ENCODE data around the gene STON2. TPM values are rescaled to one million over a fixed set of nuclear protein-coding genes. Genes with fewer than 3 reads are reported as not detected.

The STON2 gene
- total and polyA plus RNA-seq, 2 donors from 2014 or later: 14.8 to 86.6 TPM

DNA sequence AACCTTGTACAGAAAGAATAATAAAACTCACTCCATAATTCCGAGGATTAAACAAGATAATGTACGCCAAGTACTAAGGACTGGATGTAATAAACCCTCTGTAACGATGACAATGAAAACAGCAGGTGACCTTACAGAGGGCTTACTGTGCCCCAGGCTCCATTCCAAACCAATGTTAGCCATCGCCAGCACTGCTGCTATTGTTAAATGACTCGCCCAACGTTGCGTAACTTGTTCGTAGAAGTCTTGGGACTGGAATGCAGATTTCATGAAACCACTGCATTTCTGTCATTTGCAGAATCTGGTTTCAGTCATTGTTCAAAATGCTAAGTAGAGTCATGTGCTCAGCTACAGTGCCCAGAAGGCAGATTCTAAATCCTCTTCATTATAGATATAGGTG is 728 bp upstream of the STON2 start:
- intact Hi-C loops (cut with DNase I): no loop called here
- Histone ChIP-seq H3K27me3 (ENCODE audit: control insufficient read depth, insufficient read depth, low read length) (no peaks in the 10 kb centered on the region), H3K9ac (ENCODE audit: low read length in 3 of 3) (no peak overlapping the region), H3K36me3 (ENCODE audit: control insufficient read depth in 2 of 3, insufficient read depth in 3 of 3, low read length in 3 of 3) (peaks cover under 1 to 10% (median 2%) of the 10 kb centered on the region in 3 donors), H3K4me3 (ENCODE audit: low read length in 3 of 3) (no peak overlapping the region), H3K27ac (ENCODE audit: low read depth in 2 of 2, low read length in 2 of 2) (peak overlapping the region in 1 of 2 donors; percentile 39), H3K9me3 (ENCODE audit: control insufficient read depth in 2 of 3, insufficient read depth in 1 of 3, low read length in 3 of 3) (no peaks in the 10 kb centered on the region), H3K4me1 (ENCODE audit: control insufficient read depth in 2 of 3, insufficient read depth in 2 of 3, low read depth in 1 of 3, low read length in 3 of 3) (peaks cover 0 to 18% (median 13%) of the 10 kb centered on the region in 3 donors)
- peak in 1 of 5 donors; percentile 33 for DNase-seq
- FAIRE-seq: no peak
- TF ChIP-seq, protein P1, sequence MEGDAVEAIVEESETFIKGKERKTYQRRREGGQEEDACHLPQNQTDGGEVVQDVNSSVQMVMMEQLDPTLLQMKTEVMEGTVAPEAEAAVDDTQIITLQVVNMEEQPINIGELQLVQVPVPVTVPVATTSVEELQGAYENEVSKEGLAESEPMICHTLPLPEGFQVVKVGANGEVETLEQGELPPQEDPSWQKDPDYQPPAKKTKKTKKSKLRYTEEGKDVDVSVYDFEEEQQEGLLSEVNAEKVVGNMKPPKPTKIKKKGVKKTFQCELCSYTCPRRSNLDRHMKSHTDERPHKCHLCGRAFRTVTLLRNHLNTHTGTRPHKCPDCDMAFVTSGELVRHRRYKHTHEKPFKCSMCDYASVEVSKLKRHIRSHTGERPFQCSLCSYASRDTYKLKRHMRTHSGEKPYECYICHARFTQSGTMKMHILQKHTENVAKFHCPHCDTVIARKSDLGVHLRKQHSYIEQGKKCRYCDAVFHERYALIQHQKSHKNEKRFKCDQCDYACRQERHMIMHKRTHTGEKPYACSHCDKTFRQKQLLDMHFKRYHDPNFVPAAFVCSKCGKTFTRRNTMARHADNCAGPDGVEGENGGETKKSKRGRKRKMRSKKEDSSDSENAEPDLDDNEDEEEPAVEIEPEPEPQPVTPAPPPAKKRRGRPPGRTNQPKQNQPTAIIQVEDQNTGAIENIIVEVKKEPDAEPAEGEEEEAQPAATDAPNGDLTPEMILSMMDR (IDR thresholded peaks at IDR 0.05; ENCODE audit: borderline replicate concordance, extremely low read depth, insufficient read depth): no peak

DNA sequence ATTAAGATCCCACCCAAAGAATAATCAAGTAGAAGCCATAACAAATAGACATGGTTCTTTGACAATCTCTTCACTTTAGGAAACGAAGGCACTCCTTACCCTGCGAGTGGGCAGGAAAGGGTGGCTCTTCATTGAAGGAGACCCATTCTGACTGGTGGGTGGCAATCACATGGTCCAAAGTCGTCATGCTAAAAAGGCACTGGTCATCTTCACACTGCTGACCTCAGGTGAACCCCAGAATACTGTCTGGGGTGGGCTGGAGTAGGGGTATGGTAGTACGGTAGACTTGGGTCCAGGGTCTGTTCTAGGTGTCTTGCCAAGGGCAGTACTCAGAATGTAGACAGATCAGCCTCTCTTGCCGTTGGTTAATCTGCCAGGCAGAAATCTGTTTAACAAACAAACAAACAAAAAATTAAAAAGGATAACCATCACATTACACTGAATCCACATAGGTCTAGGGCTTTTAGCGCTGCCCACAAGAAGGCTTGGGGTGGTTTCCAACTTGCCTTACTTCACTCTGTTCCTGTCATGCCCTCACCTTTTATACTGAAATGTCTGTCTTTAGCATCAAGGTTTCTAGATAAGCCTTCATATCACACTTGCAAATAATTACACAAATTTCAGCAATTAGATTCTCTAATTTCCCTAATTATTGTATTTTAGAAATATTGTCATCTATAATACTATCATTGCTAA is 1.8 kb downstream of the STON2 start:
- Histone ChIP-seq H3K9me3 (ENCODE audit: control insufficient read depth in 2 of 3, insufficient read depth in 1 of 3, low read length in 3 of 3) (no peaks in the 10 kb centered on the region), H3K27me3 (ENCODE audit: control insufficient read depth, insufficient read depth, low read length) (no peaks in the 10 kb centered on the region), H3K27ac (ENCODE audit: low read depth in 2 of 2, low read length in 2 of 2) (no peak overlapping the region), H3K9ac (ENCODE audit: low read length in 3 of 3) (no peak overlapping the region), H3K4me1 (ENCODE audit: control insufficient read depth in 2 of 3, insufficient read depth in 2 of 3, low read depth in 1 of 3, low read length in 3 of 3) (peaks cover 0 to 18% (median 16%) of the 10 kb centered on the region in 3 donors), H3K4me3 (ENCODE audit: low read length in 3 of 3) (no peak overlapping the region), H3K36me3 (ENCODE audit: control insufficient read depth in 2 of 3, insufficient read depth in 3 of 3, low read length in 3 of 3) (peaks cover 2 to 19% (median 10%) of the 10 kb centered on the region in 3 donors)
- DNase-seq (no peak), FAIRE-seq (no peak)
- intact Hi-C loops (cut with DNase I): no loop called here
- TF ChIP-seq, protein P1 (IDR thresholded peaks at IDR 0.05; ENCODE audit: borderline replicate concordance, extremely low read depth, insufficient read depth): no peak

DNA sequence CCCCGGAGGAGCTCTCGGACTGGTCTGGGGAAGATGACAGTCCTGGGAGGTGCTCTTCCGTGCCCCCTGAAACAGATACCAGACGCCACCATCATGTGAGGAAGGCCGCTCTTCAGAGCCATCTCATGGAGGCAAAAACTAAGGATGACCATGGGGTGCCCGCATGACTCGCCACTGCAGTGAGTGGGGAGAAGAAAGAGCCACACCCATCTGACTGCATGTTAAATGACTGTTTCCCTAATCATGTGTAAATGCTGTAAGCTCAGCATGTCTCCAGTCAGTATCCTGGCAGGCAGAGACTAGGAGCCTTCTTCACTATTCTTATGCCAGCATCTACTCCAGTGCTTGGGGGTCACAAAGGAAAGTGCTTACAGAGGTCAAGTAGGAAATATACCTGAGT is 4.0 kb downstream of the STON2 start:
- no peak overlapping the region for H3K27ac ChIP-seq (ENCODE audit: low read depth in 2 of 2, low read length in 2 of 2)
- H3K9ac ChIP-seq (ENCODE audit: low read length in 3 of 3): no peak overlapping the region
- intact Hi-C loops (cut with DNase I): no loop called here
- H3K9me3 ChIP-seq (ENCODE audit: control insufficient read depth in 2 of 3, insufficient read depth in 1 of 3, low read length in 3 of 3): no peaks in the 10 kb centered on the region
- peaks cover 0 to 15% (median 14%) of the 10 kb centered on the region in 3 donors for H3K4me1 ChIP-seq (ENCODE audit: control insufficient read depth in 2 of 3, insufficient read depth in 2 of 3, low read depth in 1 of 3, low read length in 3 of 3)
- FAIRE-seq (no peak), DNase-seq (no peak)
- TF ChIP-seq, protein P1 (IDR thresholded peaks at IDR 0.05; ENCODE audit: borderline replicate concordance, extremely low read depth, insufficient read depth): no peak
- no peaks in the 10 kb centered on the region for H3K27me3 ChIP-seq (ENCODE audit: control insufficient read depth, insufficient read depth, low read length)
- no peak overlapping the region for H3K4me3 ChIP-seq (ENCODE audit: low read length in 3 of 3)
- peaks cover 2 to 19% (median 10%) of the 10 kb centered on the region in 3 donors for H3K36me3 ChIP-seq (ENCODE audit: control insufficient read depth in 2 of 3, insufficient read depth in 3 of 3, low read length in 3 of 3)

Measured in kidney (tissue), 14 donors.